Liver (tissue), 9 donors: ENCODE measurements around the gene ADAM21. TPM values are rescaled to one million over a fixed set of nuclear protein-coding genes. Genes with fewer than 3 reads are reported as not detected.
"Not testable (repeated sequence)": the region's sequence is repeated elsewhere in the genome, so short reads cannot be mapped to it uniquely, and the experiment has no call there.

Experiments used
- DNase-seq: peaks from one replicate; pipeline ENCODE4 v3.0.0-alpha.2; 2017; ENCODE audit warnings: low spot score
- H3K27ac ChIP-seq, 2 donors: one replicate each; pipeline ENCODE4 v1.7.0; 2013; ENCODE audit warnings: inconsistent platforms in 2 of 2, low read length in 2 of 2, control low read depth in 1 of 2, low read depth in 1 of 2, mild to moderate bottlenecking in 1 of 2
- H3K27me3 ChIP-seq, 4 donors: one replicate each; pipeline versions ENCODE4 v1.6.1 to v1.7.0; 2013; ENCODE audit warnings: low read length in 3 of 4, inconsistent platforms in 1 of 4, mild to moderate bottlenecking in 1 of 4, moderate library complexity in 1 of 4; ENCODE audit not compliant: control insufficient read depth in 4 of 4, insufficient read depth in 4 of 4
- H3K36me3 ChIP-seq, 4 donors: one replicate each; pipeline versions ENCODE4 v1.6.1 to v1.7.0; 2013; ENCODE audit warnings: low read length in 3 of 4, mild to moderate bottlenecking in 3 of 4, low read depth in 1 of 4, moderate library complexity in 1 of 4; ENCODE audit not compliant: control insufficient read depth in 4 of 4, insufficient read depth in 3 of 4
- H3K4me1 ChIP-seq, 4 donors: one replicate each; pipeline versions ENCODE4 v1.6.1 to v1.7.0; 2013; ENCODE audit warnings: low read length in 3 of 4, mild to moderate bottlenecking in 3 of 4, moderate library complexity in 1 of 4; ENCODE audit not compliant: control insufficient read depth in 4 of 4, insufficient read depth in 4 of 4
- H3K4me3 ChIP-seq, 3 donors: one replicate each; pipeline versions ENCODE4 v1.6.1 to v1.7.0; 2013; ENCODE audit warnings: low read length in 3 of 3, control low read depth in 1 of 3, low read depth in 1 of 3, mild to moderate bottlenecking in 1 of 3
- H3K9ac ChIP-seq, 2 donors: one replicate each; pipeline ENCODE4 v1.7.0; 2013; ENCODE audit warnings: low read length in 2 of 2, mild to moderate bottlenecking in 2 of 2, moderate library complexity in 2 of 2, control low read depth in 1 of 2, low read depth in 1 of 2
- H3K9me3 ChIP-seq, 4 donors: one replicate each; pipeline versions ENCODE4 v1.6.1 to v1.7.0; 2013; ENCODE audit warnings: low read length in 3 of 4; ENCODE audit not compliant: control insufficient read depth in 4 of 4
- ATF3 ChIP-seq: IDR thresholded peaks from 2 replicates; pipeline ENCODE4 v1.6.1; 2016; ENCODE audit warnings: antibody characterized with exemption
- CTCF ChIP-seq: fragments of 150-350 bp; IDR thresholded peaks from 2 replicates; pipeline ENCODE4 v1.5.1; 2017; ENCODE audit warnings: improper control_type of control experiment, low read depth, low read length; ENCODE audit not compliant: missing input control
- EGR1 ChIP-seq, 2 donors: IDR thresholded peaks; 2 replicates each; pipeline ENCODE4 v1.6.1; 2016 to 2018; ENCODE audit warnings: antibody characterized with exemption in 2 of 2, low read depth in 2 of 2
- FOXA1 ChIP-seq: IDR thresholded peaks from 2 replicates; pipeline ENCODE4 v1.6.1; 2016; ENCODE audit warnings: antibody characterized with exemption
- FOXA2 ChIP-seq: IDR thresholded peaks from 2 replicates; pipeline ENCODE4 v1.6.1; 2016; ENCODE audit warnings: antibody characterized with exemption
- GABPA ChIP-seq, 2 donors: IDR thresholded peaks in 1 of 2; conservative IDR thresholded peaks in 1 of 2; 2 replicates each; pipeline ENCODE4 v1.6.1; 2016; ENCODE audit warnings: antibody characterized with exemption in 2 of 2, mild to moderate bottlenecking in 1 of 2, moderate library complexity in 1 of 2
- HNF4A ChIP-seq, 2 donors: conservative IDR thresholded peaks; 2 replicates each; pipeline ENCODE4 v1.6.1; 2016; ENCODE audit warnings: antibody characterized with exemption in 2 of 2, mild to moderate bottlenecking in 2 of 2
- HNF4G ChIP-seq: IDR thresholded peaks from 2 replicates; pipeline ENCODE4 v1.6.1; 2016; ENCODE audit warnings: antibody characterized with exemption
- JUND ChIP-seq, 2 donors: IDR thresholded peaks; 2 replicates each; pipeline ENCODE4 v1.6.1; 2016; ENCODE audit warnings: antibody characterized with exemption in 2 of 2
- NR2F2 ChIP-seq: IDR thresholded peaks from 2 replicates; pipeline ENCODE4 v1.6.1; 2016; ENCODE audit warnings: antibody characterized with exemption
- RAD21 ChIP-seq, 2 donors: IDR thresholded peaks; 2 replicates each; pipeline ENCODE4 v1.6.1; 2016; ENCODE audit warnings: antibody characterized with exemption in 2 of 2, mild to moderate bottlenecking in 2 of 2
- REST ChIP-seq: IDR thresholded peaks from 2 replicates; pipeline ENCODE4 v1.6.1; 2016; ENCODE audit warnings: antibody characterized with exemption, mild to moderate bottlenecking
- RXRA ChIP-seq, 2 donors: IDR thresholded peaks; 2 replicates each; pipeline ENCODE4 v1.6.1; 2017 to 2018; ENCODE audit warnings: antibody characterized with exemption in 2 of 2, mild to moderate bottlenecking in 1 of 2
- SP1 ChIP-seq: IDR thresholded peaks from 2 replicates; pipeline ENCODE4 v1.6.1; 2018; ENCODE audit warnings: antibody characterized with exemption, mild to moderate bottlenecking
- TAF1 ChIP-seq: conservative IDR thresholded peaks from 2 replicates; pipeline ENCODE4 v1.6.1; 2016; ENCODE audit warnings: antibody characterized with exemption, mild to moderate bottlenecking
- YY1 ChIP-seq: IDR thresholded peaks from 2 replicates; pipeline ENCODE4 v1.6.1; 2016; ENCODE audit warnings: antibody characterized with exemption, mild to moderate bottlenecking
- ZBTB33 ChIP-seq: IDR thresholded peaks from 2 replicates; pipeline ENCODE4 v1.6.1; 2016; ENCODE audit warnings: antibody characterized with exemption
- WGBS: extraction: QIAGEN DNeasy Blood & Tissue Kit; methylation state at CpG from one replicate; pipeline ENCODE4 v1.1.7; 2013; 5-methylcytosine and 5-hydroxymethylcytosine counted together
- polyA plus RNA-seq, 2 donors: library from polyadenylated mRNA; stranded (reverse) in 1 of 2; unstranded in 1 of 2; fragments of 200-250 nt in 1 of 2; fragments of >200 nt in 1 of 2; fragmentation: Nextera tagmentation in 1 of 2; extraction: Ambion mirVana in 1 of 2; gene quantifications; one replicate each; pipeline versions ENCODE4 v1.2.1 to v1.2.3, GENCODE V29; 2013 to 2015
- total RNA-seq, 2 donors: library from RNA; depleted of rRNA; stranded (reverse); fragments of >200 nt; gene quantifications; one replicate each; pipeline ENCODE4 v1.2.3, GENCODE V29; 2014
- TF ChIP-seq, protein P1 (sequence below): IDR thresholded peaks from 2 replicates; pipeline ENCODE4 v1.6.1; 2016; ENCODE audit warnings: antibody characterized with exemption
- donor health status: healthy.
- donor health status: healthy.
- donor health status: healthy.
- donor health status: healthy.
- donor health status: healthy.

Gene ADAM21
- total and polyA plus RNA-seq, 4 donors: 0.02 to 0.17 TPM; not detected in 2

DNA sequence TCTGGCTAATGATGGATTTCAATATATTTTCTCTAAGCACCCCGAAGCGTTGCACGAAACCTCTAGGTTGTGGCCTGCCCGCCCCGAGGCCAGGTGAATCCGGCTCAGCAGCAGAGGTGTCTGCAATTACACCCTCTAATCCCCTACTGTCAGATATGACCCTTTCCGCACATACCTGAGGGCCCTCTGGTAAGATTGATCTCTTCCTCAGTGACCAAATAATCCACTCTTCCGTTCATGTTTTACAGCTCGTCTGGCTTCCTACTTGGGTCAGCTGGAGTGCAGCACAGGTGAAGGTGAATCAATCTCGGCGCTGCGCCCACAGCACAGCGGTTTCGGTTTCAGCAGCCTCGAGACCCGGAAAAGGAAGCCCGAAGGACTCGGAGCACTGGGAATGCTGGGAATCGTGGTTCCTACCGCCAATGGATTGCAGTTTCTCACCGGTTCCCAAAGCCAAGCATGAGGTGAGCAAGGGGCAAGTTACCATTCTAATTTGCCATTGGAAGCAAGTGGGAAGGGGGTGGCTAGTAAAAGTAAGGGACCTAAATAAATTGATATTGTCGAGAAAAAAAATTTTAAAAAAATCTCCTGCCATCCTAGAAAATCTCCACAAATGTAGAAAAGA lies 35.1 kb upstream of the ADAM21 start, which contains the start of gene SYNJ2BP:
TSS of gene SYNJ2BP (minus strand) at position 366 of the 625 bp plus-strand sequence. CDS start at position 239, 127 bp downstream.
- Histone ChIP-seq H3K4me1 (peaks cover 3 to 20% (median 12%) of the 10 kb centered on the region in 4 donors), H3K4me3 (peak within 1 kb of the TSS; percentile 82 to 98 (median 92)), H3K27ac (peak within 1 kb of the TSS; percentile 77 to 88), H3K36me3 (peaks cover 0 to 5% (median 2%) of the 10 kb centered on the region in 4 donors), H3K9ac (peak within 1 kb of the TSS; percentile 72 to 97), H3K9me3 (no peaks in the 10 kb centered on the region), H3K27me3 (no peaks in the 10 kb centered on the region)
- WGBS: under 1% methylated on average over 22 of the region's 22 CpGs
- TF ChIP-seq YY1 (peak; percentile 74), NR2F2 (peak; percentile 32), ATF3 (peak; percentile 31), SP1 (peak; percentile 44), FOXA2 (no peak), RAD21 (IDR thresholded peaks at IDR 0.05) (peak; percentile 52 to 68), EGR1 (IDR thresholded peaks at IDR 0.05; ENCODE audit: low read depth in 2 of 2) (no peak), FOXA1 (peak; percentile 29), TAF1 (no peak), RXRA (IDR thresholded peaks at IDR 0.05) (peak; percentile 76 to 92), CTCF (no peak), JUND (IDR thresholded peaks at IDR 0.05) (peak; percentile 33 to 51), HNF4G (no peak), GABPA (IDR thresholded peaks at IDR 0.05 in 1 of 2, conservative IDR thresholded peaks at IDR 0.05 in 1 of 2) (peak; percentile 58 to 92), REST (peak; percentile 72), HNF4A (conservative IDR thresholded peaks at IDR 0.05) (peak; percentile 40 to 57), ZBTB33 (peak; percentile 50)
- TF ChIP-seq, protein P1, sequence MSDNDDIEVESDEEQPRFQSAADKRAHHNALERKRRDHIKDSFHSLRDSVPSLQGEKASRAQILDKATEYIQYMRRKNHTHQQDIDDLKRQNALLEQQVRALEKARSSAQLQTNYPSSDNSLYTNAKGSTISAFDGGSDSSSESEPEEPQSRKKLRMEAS: peak; percentile 81
- DNase-seq: peak; percentile 66

GRCh38 chr14:70419270-70419931 lies 32.6 kb upstream of the ADAM21 start:
- not testable (repeated sequence) for H3K9ac ChIP-seq, H3K27me3 ChIP-seq, H3K9me3 ChIP-seq, H3K4me3 ChIP-seq, H3K27ac ChIP-seq, DNase-seq, H3K36me3 ChIP-seq
- 56% methylated on average over 4 of the region's 4 CpGs for WGBS
- peaks cover 3 to 14% (median 10%) of the 10 kb centered on the region in 4 donors for H3K4me1 ChIP-seq
